OCI-LY1 (cell line): ENCODE data around the gene PPIF.

Experiments
- H2AFZ ChIP-seq: fragments of 200-600 bp; sonication (generic), shearing (Covaris generic); 2 replicates; pipeline ENCODE4 v1.6.0; 2014; ENCODE audit warnings: antibody characterized with exemption, mild to moderate bottlenecking, low read length
- H3F3A ChIP-seq: fragments of 200-600 bp; sonication (generic), shearing (Covaris generic); 2 replicates; pipeline ENCODE4 v1.6.0; 2014; ENCODE audit warnings: mild to moderate bottlenecking, antibody characterized with exemption, low read length, moderate library complexity; ENCODE audit not compliant: insufficient read depth
- H3K27ac ChIP-seq: fragments of 200-600 bp; sonication (generic); 2 replicates; pipeline ENCODE4 v1.5.1; 2014; ENCODE audit warnings: low read length, mixed run types, mild to moderate bottlenecking, low read depth; ENCODE audit not compliant: poor library complexity, severe bottlenecking
- H3K27me3 ChIP-seq: fragments of 200-600 bp; sonication (generic); 2 replicates; pipeline ENCODE4 v1.6.0; 2014; ENCODE audit warnings: antibody characterized with exemption, mild to moderate bottlenecking, low read length, moderate library complexity; ENCODE audit not compliant: insufficient read depth
- H3K36me3 ChIP-seq: fragments of 200-600 bp; sonication (generic); 2 replicates; pipeline ENCODE4 v1.6.1; 2014; ENCODE audit warnings: mild to moderate bottlenecking, antibody characterized with exemption, low read length, moderate library complexity, mixed read lengths; ENCODE audit not compliant: insufficient read depth
- H3K4me1 ChIP-seq: fragments of 200-600 bp; sonication (generic); 2 replicates; pipeline ENCODE4 v1.5.1; 2014; ENCODE audit warnings: mild to moderate bottlenecking, low read length, moderate library complexity; ENCODE audit not compliant: insufficient read depth, severe bottlenecking
- H3K4me2 ChIP-seq: fragments of 200-600 bp; sonication (generic), shearing (Covaris generic); 2 replicates; pipeline ENCODE4 v1.6.1; 2014; ENCODE audit warnings: low read length
- H3K4me3 ChIP-seq: fragments of 200-600 bp; sonication (generic); 2 replicates; pipeline ENCODE4 v1.5.1; 2014; ENCODE audit warnings: low read length, low read depth, mild to moderate bottlenecking, mixed read lengths; ENCODE audit not compliant: poor library complexity, severe bottlenecking
- H3K79me2 ChIP-seq: fragments of 200-600 bp; shearing (Covaris generic); 2 replicates; pipeline ENCODE4 v1.6.1; 2016; ENCODE audit warnings: mixed run types, low read length, mixed read lengths; ENCODE audit not compliant: insufficient read depth
- H3K9ac ChIP-seq: fragments of 200-600 bp; sonication (generic), shearing (Covaris generic); 2 replicates; pipeline ENCODE4 v1.6.1; 2014; ENCODE audit warnings: mild to moderate bottlenecking, low read length, mixed read lengths
- H3K9me2 ChIP-seq: fragments of 200-600 bp; sonication (generic), shearing (Covaris generic); 2 replicates; pipeline ENCODE4 v1.6.1; 2014; ENCODE audit warnings: low read depth, mild to moderate bottlenecking, low read length, mixed read lengths
- H3K9me3 ChIP-seq: fragments of 200-600 bp; shearing (Covaris generic); 2 replicates; pipeline ENCODE4 v1.6.1; 2014; ENCODE audit warnings: low read length, mixed read lengths
- H4K20me1 ChIP-seq: fragments of 200-600 bp; sonication (generic), shearing (Covaris generic); 2 replicates; pipeline ENCODE4 v1.6.0; 2016; ENCODE audit warnings: mild to moderate bottlenecking, low read length; ENCODE audit not compliant: insufficient read depth
- EZH2 ChIP-seq: fragments of 200-600 bp; sonication (generic), shearing (Covaris generic); IDR thresholded peaks from 2 replicates; pipeline ENCODE4 v1.8.0; 2017; ENCODE audit warnings: borderline replicate concordance, mixed run types, mild to moderate bottlenecking, antibody characterized with exemption, low read length, moderate library complexity, mixed read lengths
- TF ChIP-seq, protein P1 (sequence below): fragments of 200-600 bp; sonication (generic), shearing (Covaris generic); IDR thresholded peaks from 2 replicates; pipeline ENCODE4 v1.5.1; 2017; ENCODE audit warnings: mild to moderate bottlenecking, antibody characterized with exemption, low read length, moderate library complexity, mixed read lengths

Gene PPIF

DNA sequence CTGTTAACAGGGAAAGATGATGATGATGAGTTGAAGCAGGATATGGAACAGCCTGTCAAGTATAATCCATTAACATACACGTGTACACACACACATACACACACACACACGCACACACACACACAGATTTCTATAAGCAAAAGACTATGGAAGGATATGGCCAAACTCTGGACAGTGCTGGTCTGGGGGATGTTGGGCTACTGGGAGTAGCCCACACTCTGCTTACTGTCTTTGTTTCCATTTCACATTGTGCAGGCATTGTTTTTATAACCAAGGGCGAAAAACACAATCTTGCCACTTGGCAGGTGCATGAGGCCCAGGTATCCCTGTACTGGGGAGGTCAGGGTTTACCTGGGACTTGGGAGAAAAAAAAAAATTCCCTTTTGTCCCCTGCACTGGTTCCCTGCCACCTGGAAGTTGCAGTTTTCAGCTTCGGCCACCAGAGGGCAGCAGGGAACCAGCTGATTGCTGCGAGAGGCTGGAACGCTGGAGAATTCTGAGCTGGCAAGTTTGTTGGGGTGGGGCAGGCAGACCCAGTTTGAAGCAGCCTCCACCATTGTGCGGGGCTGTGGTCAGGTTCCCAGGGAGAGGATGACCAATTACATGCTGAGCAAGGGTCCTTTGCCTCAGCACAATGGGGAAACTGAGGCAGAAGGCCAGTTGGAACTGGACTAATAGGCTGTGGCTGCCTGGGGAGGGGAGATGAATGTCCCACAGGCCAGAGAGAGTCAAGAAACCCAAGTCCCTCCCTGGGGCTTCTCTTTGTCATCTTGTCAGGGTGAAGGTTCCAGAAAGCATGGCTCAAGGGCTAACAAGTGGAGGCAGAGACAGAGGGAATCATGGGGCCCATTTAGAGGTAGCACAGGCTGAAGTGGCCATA is 27.3 kb downstream of the PPIF start:
- no peak overlapping the region for H3K27ac ChIP-seq
- H3K4me1 ChIP-seq, result no peaks in the 10 kb centered on the region
- H3K9me2 ChIP-seq, result no peaks in the 10 kb centered on the region
- H3F3A ChIP-seq, result no peaks in the 10 kb centered on the region
- no peaks in the 10 kb centered on the region for H3K79me2 ChIP-seq
- no peaks in the 10 kb centered on the region for H3K27me3 ChIP-seq
- H3K4me2 ChIP-seq, result no peak overlapping the region
- no peak overlapping the region for H3K4me3 ChIP-seq
- no peaks in the 10 kb centered on the region for H4K20me1 ChIP-seq
- no peaks in the 10 kb centered on the region; the same call in 1 of the 2 replicates for H3K36me3 ChIP-seq
- H3K9me3 ChIP-seq, result 0 out of 2 replicates have a peak, but pooled peaks cover 2% of the 10 kb centered on the region
- H3K9ac ChIP-seq, result no peak overlapping the region
- no peak overlapping the region for H2AFZ ChIP-seq
- TF ChIP-seq, protein P1, sequence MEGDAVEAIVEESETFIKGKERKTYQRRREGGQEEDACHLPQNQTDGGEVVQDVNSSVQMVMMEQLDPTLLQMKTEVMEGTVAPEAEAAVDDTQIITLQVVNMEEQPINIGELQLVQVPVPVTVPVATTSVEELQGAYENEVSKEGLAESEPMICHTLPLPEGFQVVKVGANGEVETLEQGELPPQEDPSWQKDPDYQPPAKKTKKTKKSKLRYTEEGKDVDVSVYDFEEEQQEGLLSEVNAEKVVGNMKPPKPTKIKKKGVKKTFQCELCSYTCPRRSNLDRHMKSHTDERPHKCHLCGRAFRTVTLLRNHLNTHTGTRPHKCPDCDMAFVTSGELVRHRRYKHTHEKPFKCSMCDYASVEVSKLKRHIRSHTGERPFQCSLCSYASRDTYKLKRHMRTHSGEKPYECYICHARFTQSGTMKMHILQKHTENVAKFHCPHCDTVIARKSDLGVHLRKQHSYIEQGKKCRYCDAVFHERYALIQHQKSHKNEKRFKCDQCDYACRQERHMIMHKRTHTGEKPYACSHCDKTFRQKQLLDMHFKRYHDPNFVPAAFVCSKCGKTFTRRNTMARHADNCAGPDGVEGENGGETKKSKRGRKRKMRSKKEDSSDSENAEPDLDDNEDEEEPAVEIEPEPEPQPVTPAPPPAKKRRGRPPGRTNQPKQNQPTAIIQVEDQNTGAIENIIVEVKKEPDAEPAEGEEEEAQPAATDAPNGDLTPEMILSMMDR, result peak; percentile 83
- no peak for TF ChIP-seq EZH2

DNA sequence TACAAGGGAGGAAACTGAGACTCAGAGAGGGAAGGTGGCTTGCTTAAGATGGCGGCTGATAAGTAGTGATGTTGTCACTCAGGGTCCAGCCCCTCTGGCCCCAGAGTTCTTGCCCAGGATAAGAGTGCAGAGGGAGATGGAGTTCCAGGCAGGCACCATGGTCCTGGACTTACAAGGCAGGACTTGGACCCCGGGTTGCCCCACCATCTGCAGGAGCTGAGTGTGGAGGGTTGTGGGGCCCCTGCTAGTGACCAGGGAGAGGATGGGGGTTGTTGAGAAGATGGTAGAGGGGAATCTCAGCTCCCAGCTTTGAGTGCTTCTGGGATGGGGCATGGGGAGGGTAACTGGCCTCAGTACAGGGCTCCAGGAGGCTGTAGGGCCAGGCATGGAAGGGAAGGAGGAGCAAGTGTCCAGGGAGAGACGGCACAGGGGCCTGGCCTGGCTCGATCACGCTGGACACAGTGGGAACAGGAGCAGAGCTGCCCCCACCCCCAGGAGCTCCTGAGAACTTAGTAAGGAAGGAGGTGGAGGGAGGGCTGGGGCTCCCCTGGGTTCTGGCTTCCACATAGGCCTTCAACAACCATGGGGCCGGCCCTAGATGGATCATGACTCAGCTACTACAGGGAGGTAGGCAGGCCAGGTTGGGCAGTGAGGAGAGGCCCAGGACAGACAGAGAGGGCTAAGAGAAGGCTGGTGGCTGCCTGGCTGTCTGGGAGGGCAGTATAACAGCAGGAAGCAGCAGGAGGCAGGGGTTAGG is 28.2 kb downstream of the PPIF start:
- no peaks in the 10 kb centered on the region for H3K4me1 ChIP-seq
- H3K9me2 ChIP-seq, result no peaks in the 10 kb centered on the region
- no peaks in the 10 kb centered on the region for H3K9me3 ChIP-seq
- no peak for TF ChIP-seq EZH2
- TF ChIP-seq, protein P1, result no peak
- H3K4me2 ChIP-seq, result no peak overlapping the region
- no peak overlapping the region for H3K4me3 ChIP-seq
- no peaks in the 10 kb centered on the region for H3K79me2 ChIP-seq
- no peak overlapping the region for H2AFZ ChIP-seq
- no peak overlapping the region for H3K9ac ChIP-seq
- H3F3A ChIP-seq, result no peaks in the 10 kb centered on the region
- no peaks in the 10 kb centered on the region for H3K27me3 ChIP-seq
- H3K36me3 ChIP-seq, result no peaks in the 10 kb centered on the region; the same call in 1 of the 2 replicates
- no peak overlapping the region for H3K27ac ChIP-seq
- no peaks in the 10 kb centered on the region for H4K20me1 ChIP-seq

DNA sequence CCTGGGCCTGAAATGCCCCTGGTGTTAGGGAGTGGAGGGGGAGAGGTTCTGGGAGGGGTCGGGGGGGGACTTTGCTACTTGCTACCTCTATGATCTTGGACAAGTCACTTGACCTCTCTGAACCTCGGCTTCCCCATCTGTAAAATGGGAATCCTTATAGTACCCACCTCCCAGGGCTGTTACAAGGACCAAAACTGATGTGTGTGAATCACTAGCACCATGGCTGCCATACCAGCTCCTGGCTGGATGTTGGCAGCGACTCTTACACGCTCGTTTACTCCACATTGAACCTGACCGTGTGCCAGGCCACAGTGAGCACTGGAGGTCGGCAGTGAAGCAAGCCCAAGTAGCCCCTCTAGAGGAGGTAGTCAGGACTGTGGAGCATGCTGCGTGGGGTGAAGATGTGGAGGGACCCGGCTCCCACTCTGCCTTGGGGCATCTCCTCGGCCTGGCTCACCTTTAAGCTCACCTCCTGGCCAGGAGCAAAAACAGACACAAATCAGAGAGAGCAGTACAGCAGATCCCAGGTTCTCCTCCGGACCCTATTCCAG is 28.9 kb downstream of the PPIF start:
- Histone ChIP-seq H2AFZ (no peak overlapping the region), H3K9me3 (no peaks in the 10 kb centered on the region), H3K9me2 (no peaks in the 10 kb centered on the region), H3K4me1 (no peaks in the 10 kb centered on the region), H3F3A (no peaks in the 10 kb centered on the region), H4K20me1 (no peaks in the 10 kb centered on the region), H3K9ac (no peak overlapping the region), H3K79me2 (no peaks in the 10 kb centered on the region), H3K4me2 (no peak overlapping the region), H3K36me3 (no peaks in the 10 kb centered on the region), H3K27me3 (no peaks in the 10 kb centered on the region), H3K4me3 (no peak overlapping the region), H3K27ac (no peak overlapping the region)
- no peak for TF ChIP-seq EZH2
- TF ChIP-seq, protein P1, result no peak
